ENCODE measurements around the gene ZNF460.

Gene ZNF460

DNA sequence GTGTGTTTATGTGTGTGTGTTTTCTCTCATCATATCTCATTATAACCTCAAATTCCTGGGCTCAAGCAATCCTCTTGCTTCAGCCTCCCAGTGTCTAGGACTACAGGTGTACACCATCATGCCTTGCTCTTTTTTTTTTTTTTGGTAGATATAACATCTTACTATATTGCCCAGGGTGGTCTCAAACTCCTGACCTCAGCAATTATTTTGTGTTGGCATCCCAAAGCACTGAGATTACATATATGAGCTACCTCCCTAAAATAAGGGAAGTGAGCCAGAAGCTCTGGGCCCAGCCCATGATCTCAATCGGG, 39.5 kb downstream of the ZNF460 start:
- peaks cover 11% of the 10 kb centered on the region for H3K79me1 ChIP-seq (ENCODE audit: low read length)
- peak overlapping the region; percentile 88 for H3K9ac ChIP-seq (ENCODE audit: low read length)
- WGBS (ENCODE audit: extremely low coverage, insufficient coverage, low lambda C conversion rate) = no CpG with 5 or more reads among the region's 1 CpG

DNA sequence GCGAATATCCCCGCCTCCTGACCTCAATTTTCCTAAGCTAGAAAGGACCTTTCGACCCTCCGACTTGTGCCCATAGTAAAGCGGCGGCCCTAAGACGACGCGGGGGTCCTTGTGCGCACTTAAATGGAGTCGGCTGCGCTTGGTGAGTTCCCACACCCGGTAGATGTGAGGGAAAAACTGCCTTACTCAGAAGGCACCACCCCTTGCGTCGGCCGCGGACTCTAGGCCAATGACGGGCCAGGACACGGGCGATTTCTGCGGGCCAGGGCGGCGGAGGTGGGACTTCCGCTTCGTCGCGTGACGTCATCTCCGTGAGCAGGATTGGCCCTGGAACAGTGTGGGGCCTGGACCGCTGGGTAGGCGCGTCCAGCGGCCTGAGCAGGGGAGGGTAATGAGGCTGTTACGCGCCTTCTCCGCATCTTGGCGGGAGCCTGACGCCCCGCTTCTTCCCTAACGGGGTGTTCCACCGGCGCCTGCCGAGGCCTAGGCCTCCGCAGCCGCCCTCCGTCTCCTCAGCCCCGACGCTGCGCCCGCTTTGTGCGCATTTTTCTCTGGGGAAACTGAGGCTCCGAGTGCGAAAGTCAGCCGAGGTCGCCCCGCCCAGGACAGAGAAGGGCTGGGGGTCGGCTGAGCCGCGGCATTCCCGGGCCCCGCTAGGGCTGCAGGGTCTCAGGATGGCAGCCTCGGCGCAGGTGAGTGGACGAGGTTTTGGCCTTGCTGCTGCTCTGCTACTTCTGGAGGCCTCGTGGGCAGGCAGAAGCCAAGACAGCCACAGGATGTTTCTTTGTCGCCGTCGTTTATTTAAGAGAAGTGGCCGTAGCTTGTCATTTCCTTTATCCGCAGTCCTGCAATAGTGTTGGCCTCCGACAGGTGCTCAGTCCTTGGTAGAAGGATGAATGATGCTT, 40.1 kb downstream of the ZNF460 start, which contains the start of gene ZNF543:
TSS of gene ZNF543 (plus strand) at position 293 of the 905 bp plus-strand sequence. CDS start at position 675, 382 bp downstream.
- H3K56ac ChIP-seq (ENCODE audit: low read length) = peak within 1 kb of the TSS; percentile 89
- H3K9ac ChIP-seq (ENCODE audit: low read length) = peak within 1 kb of the TSS; percentile 90
- peaks cover 3% of the 10 kb centered on the region for H3K27me3 ChIP-seq (ENCODE audit: insufficient read depth, low read length, poor library complexity)
- H3K18ac ChIP-seq (ENCODE audit: low read length) = peak within 1 kb of the TSS; percentile 69
- WGBS (ENCODE audit: extremely low coverage, insufficient coverage, low lambda C conversion rate) = no CpG with 5 or more reads among the region's 71 CpGs
- peaks cover 22% of the 10 kb centered on the region for H3K79me2 ChIP-seq (ENCODE audit: control insufficient read depth, insufficient read depth, low read length)
- no peak within 1 kb of the TSS for H2AK5ac ChIP-seq (ENCODE audit: low read length)
- H3K36me3 ChIP-seq (ENCODE audit: control insufficient read depth, insufficient read depth, low read length) = peaks cover 1% of the 10 kb centered on the region
- peak within 1 kb of the TSS; percentile 62 for H3K4me3 ChIP-seq (ENCODE audit: low read length)
- peak; percentile 98 for DNase-seq
- H3K79me1 ChIP-seq (ENCODE audit: low read length) = peaks cover 11% of the 10 kb centered on the region
- no peak within 1 kb of the TSS for H4K5ac ChIP-seq (ENCODE audit: low read length)
- H3K4ac ChIP-seq (ENCODE audit: low read depth, low read length) = peak within 1 kb of the TSS; percentile 75
- H3K23ac ChIP-seq (ENCODE audit: low read length) = no peak within 1 kb of the TSS
- H2BK15ac ChIP-seq (replicated peaks; ENCODE audit: low read depth) = no peak within 1 kb of the TSS
- no peak within 1 kb of the TSS for H2BK120ac ChIP-seq (ENCODE audit: low read depth, low read length)
- no peak within 1 kb of the TSS for H2BK5ac ChIP-seq (ENCODE audit: low read length)
- peak within 1 kb of the TSS; percentile 34 for H3K27ac ChIP-seq (ENCODE audit: low read depth, low read length)
- H3K4me2 ChIP-seq (ENCODE audit: low read length) = peak within 1 kb of the TSS; percentile 51
- H4K8ac ChIP-seq (ENCODE audit: low read depth, low read length) = no peak within 1 kb of the TSS
- peaks cover 2% of the 10 kb centered on the region for H3K4me1 ChIP-seq (ENCODE audit: control insufficient read depth, low read depth, low read length)

More for the DNA sequence above, 39.5 kb downstream of the ZNF460 start:
- peaks cover 3% of the 10 kb centered on the region for H3K27me3 ChIP-seq (ENCODE audit: insufficient read depth, low read length, poor library complexity)
- H3K36me3 ChIP-seq (ENCODE audit: control insufficient read depth, insufficient read depth, low read length) = no peaks in the 10 kb centered on the region
- H2BK120ac ChIP-seq (ENCODE audit: low read depth, low read length) = no peak overlapping the region
- no peak overlapping the region for H3K23ac ChIP-seq (ENCODE audit: low read length)
- no peak overlapping the region for H2BK15ac ChIP-seq (replicated peaks; ENCODE audit: low read depth)
- no peak overlapping the region for H3K4ac ChIP-seq (ENCODE audit: low read depth, low read length)
- peak overlapping the region; percentile 62 for H3K4me3 ChIP-seq (ENCODE audit: low read length)
- no peak overlapping the region for H4K8ac ChIP-seq (ENCODE audit: low read depth, low read length)
- peak overlapping the region; percentile 34 for H3K27ac ChIP-seq (ENCODE audit: low read depth, low read length)
- H2BK5ac ChIP-seq (ENCODE audit: low read length) = no peak overlapping the region
- H3K18ac ChIP-seq (ENCODE audit: low read length) = no peak overlapping the region
- H3K56ac ChIP-seq (ENCODE audit: low read length) = peak overlapping the region; percentile 72
- H4K5ac ChIP-seq (ENCODE audit: low read length) = no peak overlapping the region
- H2AK5ac ChIP-seq (ENCODE audit: low read length) = no peak overlapping the region
- H3K4me2 ChIP-seq (ENCODE audit: low read length) = peak overlapping the region; percentile 51
- H3K4me1 ChIP-seq (ENCODE audit: control insufficient read depth, low read depth, low read length) = peaks cover 2% of the 10 kb centered on the region
- H3K79me2 ChIP-seq (ENCODE audit: control insufficient read depth, insufficient read depth, low read length) = peaks cover 22% of the 10 kb centered on the region
- no peak for DNase-seq

DNA sequence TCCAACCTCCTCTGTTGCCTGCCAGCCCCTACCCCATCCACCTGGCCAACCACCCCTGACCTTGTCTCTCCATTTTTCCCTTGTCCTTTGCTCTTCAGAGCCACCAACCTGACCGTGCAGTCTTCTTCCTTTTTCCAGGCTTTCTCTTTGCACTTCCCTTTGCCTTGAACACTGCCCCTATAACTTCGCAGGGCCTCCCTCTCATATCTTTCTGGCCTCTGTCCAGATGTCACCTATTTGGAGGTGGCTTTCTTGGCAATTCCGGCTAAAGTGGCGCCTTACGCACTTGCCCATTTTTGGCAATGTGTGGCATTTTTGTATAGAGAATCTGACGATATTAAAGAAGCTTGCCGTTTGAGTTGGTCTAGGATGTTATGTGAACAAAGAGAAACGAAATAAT, 40.8 kb downstream of the ZNF460 start:
- no peak overlapping the region for H2BK15ac ChIP-seq (replicated peaks; ENCODE audit: low read depth)
- H2AK5ac ChIP-seq (ENCODE audit: low read length) = no peak overlapping the region
- peak overlapping the region; percentile 89 for H3K56ac ChIP-seq (ENCODE audit: low read length)
- H2BK120ac ChIP-seq (ENCODE audit: low read depth, low read length) = no peak overlapping the region
- H3K27me3 ChIP-seq (ENCODE audit: insufficient read depth, low read length, poor library complexity) = peaks cover 2% of the 10 kb centered on the region
- H4K5ac ChIP-seq (ENCODE audit: low read length) = no peak overlapping the region
- H3K27ac ChIP-seq (ENCODE audit: low read depth, low read length) = no peak overlapping the region
- peaks cover 11% of the 10 kb centered on the region for H3K79me1 ChIP-seq (ENCODE audit: low read length)
- peak overlapping the region; percentile 48 for H3K4me3 ChIP-seq (ENCODE audit: low read length)
- no CpG with 5 or more reads among the region's 8 CpGs for WGBS (ENCODE audit: extremely low coverage, insufficient coverage, low lambda C conversion rate)
- peaks cover 22% of the 10 kb centered on the region for H3K79me2 ChIP-seq (ENCODE audit: control insufficient read depth, insufficient read depth, low read length)
- peaks cover 3% of the 10 kb centered on the region for H3K36me3 ChIP-seq (ENCODE audit: control insufficient read depth, insufficient read depth, low read length)
- peaks cover 2% of the 10 kb centered on the region for H3K4me1 ChIP-seq (ENCODE audit: control insufficient read depth, low read depth, low read length)
- H4K8ac ChIP-seq (ENCODE audit: low read depth, low read length) = no peak overlapping the region
- H3K9ac ChIP-seq (ENCODE audit: low read length) = peak overlapping the region; percentile 90
- H3K4ac ChIP-seq (ENCODE audit: low read depth, low read length) = no peak overlapping the region
- H3K23ac ChIP-seq (ENCODE audit: low read length) = no peak overlapping the region
- peak overlapping the region; percentile 43 for H3K4me2 ChIP-seq (ENCODE audit: low read length)
- H3K18ac ChIP-seq (ENCODE audit: low read length) = no peak overlapping the region
- H2BK5ac ChIP-seq (ENCODE audit: low read length) = no peak overlapping the region
- no peak for DNase-seq

DNA sequence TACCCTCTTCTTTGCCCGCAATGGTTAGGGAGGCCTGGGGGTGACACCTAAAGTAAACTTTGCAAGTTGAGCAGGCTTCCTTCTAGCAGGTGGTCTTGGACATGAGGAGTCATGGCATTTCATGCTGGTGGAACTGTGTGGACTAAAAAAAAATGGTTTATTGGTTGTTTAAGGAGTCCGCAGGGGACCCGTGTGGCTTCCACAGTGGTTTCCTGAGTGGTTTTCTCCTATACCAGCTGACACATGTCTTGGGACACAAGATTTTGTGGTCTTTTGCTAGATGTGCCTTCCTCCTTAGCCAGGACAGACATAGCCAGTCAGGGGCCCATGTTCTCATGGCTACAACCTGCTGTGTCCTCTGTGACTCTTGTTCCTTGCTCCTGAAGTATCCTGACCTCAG, 41.5 kb downstream of the ZNF460 start:
- Histone ChIP-seq H3K36me3 (ENCODE audit: control insufficient read depth, insufficient read depth, low read length) (peaks cover 3% of the 10 kb centered on the region), H3K27me3 (ENCODE audit: insufficient read depth, low read length, poor library complexity) (no peaks in the 10 kb centered on the region), H3K56ac (ENCODE audit: low read length) (no peak overlapping the region), H3K4me1 (ENCODE audit: control insufficient read depth, low read depth, low read length) (peaks cover 2% of the 10 kb centered on the region), H3K27ac (ENCODE audit: low read depth, low read length) (no peak overlapping the region), H3K79me1 (ENCODE audit: low read length) (peaks cover 11% of the 10 kb centered on the region), H4K8ac (ENCODE audit: low read depth, low read length) (no peak overlapping the region), H3K79me2 (ENCODE audit: control insufficient read depth, insufficient read depth, low read length) (peaks cover 22% of the 10 kb centered on the region), H2BK5ac (ENCODE audit: low read length) (no peak overlapping the region), H3K4ac (ENCODE audit: low read depth, low read length) (no peak overlapping the region), H3K23ac (ENCODE audit: low read length) (no peak overlapping the region), H2BK15ac (replicated peaks; ENCODE audit: low read depth) (no peak overlapping the region), H2AK5ac (ENCODE audit: low read length) (no peak overlapping the region), H2BK120ac (ENCODE audit: low read depth, low read length) (no peak overlapping the region), H3K9ac (ENCODE audit: low read length) (peak overlapping the region; percentile 1), H3K4me3 (ENCODE audit: low read length) (no peak overlapping the region), H3K18ac (ENCODE audit: low read length) (no peak overlapping the region), H3K4me2 (ENCODE audit: low read length) (no peak overlapping the region), H4K5ac (ENCODE audit: low read length) (no peak overlapping the region)
- DNase-seq = no peak
- no CpG with 5 or more reads among the region's 3 CpGs for WGBS (ENCODE audit: extremely low coverage, insufficient coverage, low lambda C conversion rate)

DNA sequence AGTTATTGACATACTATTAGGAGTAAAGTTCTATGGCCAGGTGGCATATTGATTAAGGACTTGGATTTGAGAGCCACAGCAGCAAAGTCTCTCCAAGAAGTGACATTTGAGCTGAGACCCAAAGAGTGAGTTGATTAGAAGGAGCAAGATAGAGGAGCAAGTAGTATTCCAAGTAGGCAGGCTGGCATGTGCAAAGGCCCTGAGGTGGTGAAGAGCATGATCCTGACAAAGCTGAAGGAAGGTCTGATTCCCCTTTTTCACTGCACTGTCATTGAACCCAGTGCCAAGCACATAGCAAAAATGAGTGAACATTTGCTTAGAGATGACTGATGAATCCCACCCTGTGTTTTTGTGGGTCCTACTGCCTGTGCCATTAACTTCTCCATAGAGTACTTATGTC, 44.7 kb downstream of the ZNF460 start:
- H4K5ac ChIP-seq (ENCODE audit: low read length) = no peak overlapping the region
- no peak for DNase-seq
- H2AK5ac ChIP-seq (ENCODE audit: low read length) = no peak overlapping the region
- H3K23ac ChIP-seq (ENCODE audit: low read length) = no peak overlapping the region
- peaks cover 22% of the 10 kb centered on the region for H3K79me2 ChIP-seq (ENCODE audit: control insufficient read depth, insufficient read depth, low read length)
- H4K8ac ChIP-seq (ENCODE audit: low read depth, low read length) = no peak overlapping the region
- H3K79me1 ChIP-seq (ENCODE audit: low read length) = peaks cover 12% of the 10 kb centered on the region
- no peak overlapping the region for H3K4me3 ChIP-seq (ENCODE audit: low read length)
- H2BK120ac ChIP-seq (ENCODE audit: low read depth, low read length) = no peak overlapping the region
- H3K4me1 ChIP-seq (ENCODE audit: control insufficient read depth, low read depth, low read length) = peaks cover 2% of the 10 kb centered on the region
- no peak overlapping the region for H2BK5ac ChIP-seq (ENCODE audit: low read length)
- no peak overlapping the region for H3K9ac ChIP-seq (ENCODE audit: low read length)
- no peak overlapping the region for H3K4ac ChIP-seq (ENCODE audit: low read depth, low read length)
- peaks cover 15% of the 10 kb centered on the region for H3K36me3 ChIP-seq (ENCODE audit: control insufficient read depth, insufficient read depth, low read length)
- no peak overlapping the region for H2BK15ac ChIP-seq (replicated peaks; ENCODE audit: low read depth)
- H3K27ac ChIP-seq (ENCODE audit: low read depth, low read length) = no peak overlapping the region
- H3K4me2 ChIP-seq (ENCODE audit: low read length) = no peak overlapping the region
- no peak overlapping the region for H3K18ac ChIP-seq (ENCODE audit: low read length)
- no peak overlapping the region for H3K56ac ChIP-seq (ENCODE audit: low read length)
- no peaks in the 10 kb centered on the region for H3K27me3 ChIP-seq (ENCODE audit: insufficient read depth, low read length, poor library complexity)

All from mesendoderm (in vitro differentiated cells).